ENCODE data around the gene EYA2.

GRCh38 chr20:47210470-47210869 is 315.8 kb downstream of the EYA2 start:
- TF ChIP-seq CTCF (IDR thresholded peaks at IDR 0.05 in 4 of 5, conservative IDR thresholded peaks at IDR 0.05 in 1 of 5) (no peak), POLR2A (IDR thresholded peaks at IDR 0.05) (no peak)
